Erythroblast (primary cell): Measurements from ENCODE around the gene APLP2.
"Not testable (repeated sequence)": the region's sequence is repeated elsewhere in the genome, so short reads cannot be mapped to it uniquely, and the experiment has no call there.

Source experiments
- DNase-seq, 2 experiments: peaks; one replicate each; lab custom pipeline; 2025; lab: John Stamatoyannopoulos, UW
- GATA1 ChIP-seq: IDR thresholded peaks from 2 replicates; pipeline ENCODE4 v1.6.1; 2011; ENCODE audit warnings: low read depth, mild to moderate bottlenecking, control low read depth, low read length, moderate library complexity
- POLR2A ChIP-seq: IDR thresholded peaks from 2 replicates; pipeline ENCODE4 v1.6.1; 2011; ENCODE audit warnings: mild to moderate bottlenecking, low read length

Gene APLP2

DNA sequence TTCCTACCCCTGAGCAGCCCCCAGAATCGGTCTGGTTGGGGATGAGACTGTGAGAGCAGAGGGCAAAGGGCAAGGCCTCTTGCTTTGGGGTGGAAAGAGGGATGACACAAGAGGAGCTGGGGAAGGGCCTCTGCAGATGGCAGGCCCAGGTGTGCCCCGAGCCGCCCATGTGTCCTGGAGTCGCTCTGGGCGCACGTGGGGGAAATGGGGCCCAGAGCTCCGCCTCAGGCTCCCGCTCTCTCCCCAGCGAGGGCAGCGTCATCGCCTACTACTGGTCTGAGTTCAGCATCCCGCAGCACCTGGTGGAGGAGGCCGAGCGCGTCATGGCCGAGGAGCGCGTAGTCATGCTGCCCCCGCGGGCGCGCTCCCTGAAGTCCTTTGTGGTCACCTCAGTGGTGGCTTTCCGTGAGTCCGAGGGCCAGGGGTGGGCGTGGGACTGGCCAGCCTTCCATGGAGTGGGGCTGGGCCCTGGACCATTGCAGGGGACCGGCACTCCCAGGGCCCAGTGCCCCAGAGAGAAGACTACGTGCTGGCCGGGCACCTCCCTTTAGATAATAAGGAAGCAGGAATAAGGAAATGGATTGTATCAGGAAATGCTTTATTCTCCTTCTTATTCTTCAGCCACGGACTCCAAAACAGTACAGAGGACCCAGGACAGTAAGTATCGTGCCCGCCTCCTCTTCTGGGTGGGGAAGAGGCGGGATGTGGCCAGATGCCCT, 120.0 kb downstream of the APLP2 start:
- no peak for DNase-seq
- TF ChIP-seq GATA1 (no peak), POLR2A (no peak)

DNA sequence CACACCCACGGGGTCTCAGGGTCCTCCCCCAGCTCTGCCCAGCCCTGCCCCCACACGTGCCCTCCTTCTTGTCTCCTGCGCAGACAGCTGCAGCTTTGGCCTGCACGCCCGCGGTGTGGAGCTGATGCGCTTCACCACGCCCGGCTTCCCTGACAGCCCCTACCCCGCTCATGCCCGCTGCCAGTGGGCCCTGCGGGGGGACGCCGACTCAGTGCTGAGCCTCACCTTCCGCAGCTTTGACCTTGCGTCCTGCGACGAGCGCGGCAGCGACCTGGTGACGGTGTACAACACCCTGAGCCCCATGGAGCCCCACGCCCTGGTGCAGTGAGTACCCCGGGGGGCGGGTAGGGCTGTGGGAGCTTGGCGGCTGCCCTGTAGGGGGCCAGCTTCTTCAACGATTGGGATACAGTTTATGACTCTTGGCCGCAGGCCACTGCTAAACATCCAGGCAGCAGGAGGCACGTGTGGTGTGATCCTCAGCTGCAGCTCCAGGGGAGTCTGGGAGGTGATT, 120.7 kb downstream of the APLP2 start:
- TF ChIP-seq GATA1 (no peak), POLR2A (no peak)
- DNase-seq: no peak

DNA sequence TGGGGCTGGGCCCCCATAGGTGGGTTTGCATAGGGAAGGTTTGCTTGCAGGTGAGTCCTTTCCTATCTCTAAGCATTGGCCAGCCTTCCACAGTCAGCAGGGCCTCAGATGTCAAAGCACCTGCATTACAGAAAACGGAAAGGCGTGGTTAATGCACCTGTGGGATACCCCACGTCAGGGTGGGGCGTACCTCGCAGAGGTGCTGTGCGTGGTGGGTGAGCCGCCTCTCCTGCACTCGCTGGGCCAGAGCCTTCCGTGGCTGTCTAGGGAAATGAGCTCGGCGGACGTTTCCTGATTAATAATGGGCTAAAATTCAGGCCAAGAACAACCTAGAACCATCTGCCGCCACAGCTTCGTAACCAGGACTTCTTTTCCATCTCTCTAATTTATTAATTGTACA, 122.2 kb downstream of the APLP2 start:
- DNase-seq: no peak
- TF ChIP-seq GATA1: no peak
- no peak for TF ChIP-seq POLR2A

DNA sequence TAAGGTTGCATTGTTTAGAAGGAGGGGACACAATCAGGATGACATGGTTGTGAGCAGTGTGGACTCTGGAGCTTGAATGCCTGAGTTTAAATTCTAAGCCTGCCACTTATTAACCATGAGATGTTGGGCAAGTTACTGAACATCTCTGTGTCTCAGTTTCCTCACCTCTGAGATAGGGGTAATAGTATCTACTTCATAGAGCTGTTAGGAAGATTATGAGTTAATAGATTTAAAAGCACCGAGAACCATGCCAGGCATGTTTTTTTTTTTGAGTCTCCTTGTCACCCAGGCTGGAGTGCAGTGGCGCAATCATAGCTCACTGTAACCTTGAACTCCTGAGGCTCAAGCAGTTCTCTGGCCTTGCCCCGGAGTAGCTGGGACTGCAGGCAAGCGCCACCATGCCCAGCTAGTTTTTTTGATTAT, 123.2 kb downstream of the APLP2 start:
- no peak for DNase-seq
- no peak for TF ChIP-seq GATA1
- no peak for TF ChIP-seq POLR2A

DNA sequence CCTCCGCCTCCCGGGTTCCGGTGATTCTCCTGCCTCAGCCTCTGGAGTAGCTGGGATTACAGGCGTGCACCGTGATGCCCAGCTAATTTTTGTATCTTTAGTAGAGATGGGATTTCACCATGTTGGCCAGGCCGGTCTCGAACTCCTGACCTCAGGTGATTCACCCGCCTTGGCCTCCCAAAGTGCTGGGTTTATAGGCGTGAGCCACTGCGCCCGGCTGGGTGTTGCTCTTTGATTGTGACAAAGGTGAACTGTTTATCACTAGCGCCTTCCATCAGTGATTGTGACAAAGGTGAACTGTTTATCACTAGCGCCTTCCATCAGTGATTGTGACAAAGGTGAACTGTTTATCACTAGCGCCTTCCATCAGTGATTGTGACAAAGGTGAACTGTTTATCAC, 123.9 kb downstream of the APLP2 start:
- DNase-seq: not testable (repeated sequence)
